ENCODE results near the gene BAIAP2L2. TPM values are rescaled to one million over a fixed set of nuclear protein-coding genes. Genes with fewer than 3 reads are reported as not detected.

Gene BAIAP2L2
- 3.2 to 4.9 TPM (median 4.4 TPM) in 5 replicates for total RNA-seq (2022; extraction: Qiagen RNA extraction; ENCODE audit: low read depth)

GRCh38 chr22:38110008-38110862 lies at the start of gene BAIAP2L2:
BAIAP2L2 (minus strand) TSS chr22:38110684; CDS start chr22:38110525, 159 bp downstream.

GRCh38 chr22:38083931-38084631 lies 26.4 kb downstream of the BAIAP2L2 start, which contains the start of gene SLC16A8:
SLC16A8 (minus strand) TSS chr22:38084184; CDS start chr22:38082873, 1,311 bp downstream.

GRCh38 chr22:38056969-38057891 lies 53.3 kb downstream of the BAIAP2L2 start, which contains the start of gene PICK1:
PICK1 (plus strand) TSS chr22:38057404; CDS start chr22:38057810, 406 bp downstream.

Other genes starting within 250 kb of the BAIAP2L2 start
- 14.4 to 19.6 TPM (median 18.7 TPM) in 5 replicates for gene MICALL1, start 204.4 kb downstream of the BAIAP2L2 start, total RNA-seq (2022; extraction: Qiagen RNA extraction; ENCODE audit: low read depth)
- 0.20 to 0.37 TPM (median 0.32 TPM) in 5 replicates for gene C22orf23, start 157.1 kb downstream of the BAIAP2L2 start, total RNA-seq (2022; extraction: Qiagen RNA extraction; ENCODE audit: low read depth)
- gene POLR2F, start 157.0 kb downstream of the BAIAP2L2 start, total RNA-seq (2022; extraction: Qiagen RNA extraction; ENCODE audit: low read depth): 123 to 149 TPM (median 139 TPM) in 5 replicates
- gene SOX10, start 126.1 kb downstream of the BAIAP2L2 start, total RNA-seq (2022; extraction: Qiagen RNA extraction; ENCODE audit: low read depth): not detected in 5 replicates
- gene PICK1, start 53.3 kb downstream of the BAIAP2L2 start, total RNA-seq (2022; extraction: Qiagen RNA extraction; ENCODE audit: low read depth): 7.8 to 12.1 TPM (median 12.0 TPM) in 5 replicates
- gene SLC16A8, start 26.5 kb downstream of the BAIAP2L2 start, total RNA-seq (2022; extraction: Qiagen RNA extraction; ENCODE audit: low read depth): not detected in 5 replicates
- gene PLA2G6, start 71.1 kb upstream of the BAIAP2L2 start, total RNA-seq (2022; extraction: Qiagen RNA extraction; ENCODE audit: low read depth): 2.4 to 3.7 TPM (median 2.8 TPM) in 5 replicates
- 13.7 to 18.9 TPM (median 15.8 TPM) in 5 replicates for gene MAFF, start 91.3 kb upstream of the BAIAP2L2 start, total RNA-seq (2022; extraction: Qiagen RNA extraction; ENCODE audit: low read depth)
- 33.1 to 49.3 TPM (median 43.6 TPM) in 5 replicates for gene TMEM184B, start 162.3 kb upstream of the BAIAP2L2 start, total RNA-seq (2022; extraction: Qiagen RNA extraction; ENCODE audit: low read depth)
- 81.1 to 103 TPM (median 94.0 TPM) in 5 replicates for gene CSNK1E, start 206.7 kb upstream of the BAIAP2L2 start, total RNA-seq (2022; extraction: Qiagen RNA extraction; ENCODE audit: low read depth)